Tongue (tissue), 2 donors: ENCODE data around the gene RSPH6A. TPM values are rescaled to one million over a fixed set of nuclear protein-coding genes. Genes with fewer than 3 reads are reported as not detected.

Experiments
- DNase-seq: peaks from one replicate; pipeline ENCODE4 v3.0.0-alpha.2; 2015
- total RNA-seq: library from RNA; depleted of rRNA; stranded (reverse); fragments of >200 nt; gene quantifications from one replicate; pipeline ENCODE4 v1.2.3, GENCODE V29; 2014

The RSPH6A gene
- not detected for total RNA-seq

DNA sequence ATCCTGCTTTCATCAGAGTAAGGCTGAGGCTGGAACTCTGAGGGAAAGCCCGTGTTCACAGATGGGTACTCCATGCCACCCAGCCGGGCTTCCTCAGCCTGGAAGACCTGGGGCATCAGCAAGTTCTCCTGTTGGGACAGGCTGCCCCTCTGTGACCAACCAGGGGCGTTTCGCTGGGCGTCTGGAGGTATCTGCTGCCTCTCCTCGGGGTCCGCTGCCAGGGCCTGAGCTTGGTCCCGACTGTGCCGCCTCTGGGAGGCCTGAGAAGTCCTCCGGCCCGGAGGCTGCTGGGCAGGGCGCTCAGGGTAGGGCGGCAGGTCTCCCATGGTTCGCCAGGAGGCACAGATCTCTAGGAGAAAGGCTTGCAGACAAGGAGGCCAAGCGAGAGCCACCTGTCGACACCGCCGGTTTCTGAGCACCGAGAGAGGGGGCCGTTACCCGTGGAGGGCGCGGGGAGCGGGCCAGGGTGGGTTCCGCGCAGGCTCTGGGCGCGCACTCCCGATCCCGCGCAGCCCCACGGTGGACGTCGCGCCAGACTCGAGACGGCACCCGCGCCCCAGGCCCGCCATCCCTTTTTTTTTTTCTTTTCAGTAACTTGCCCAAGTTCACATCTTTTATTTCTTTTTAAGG, at the start of gene RSPH6A:
TSS of gene RSPH6A (minus strand) at position 458 of the 630 bp plus-strand sequence. CDS start at position 326, 132 bp downstream.
- no peak for DNase-seq

DNA sequence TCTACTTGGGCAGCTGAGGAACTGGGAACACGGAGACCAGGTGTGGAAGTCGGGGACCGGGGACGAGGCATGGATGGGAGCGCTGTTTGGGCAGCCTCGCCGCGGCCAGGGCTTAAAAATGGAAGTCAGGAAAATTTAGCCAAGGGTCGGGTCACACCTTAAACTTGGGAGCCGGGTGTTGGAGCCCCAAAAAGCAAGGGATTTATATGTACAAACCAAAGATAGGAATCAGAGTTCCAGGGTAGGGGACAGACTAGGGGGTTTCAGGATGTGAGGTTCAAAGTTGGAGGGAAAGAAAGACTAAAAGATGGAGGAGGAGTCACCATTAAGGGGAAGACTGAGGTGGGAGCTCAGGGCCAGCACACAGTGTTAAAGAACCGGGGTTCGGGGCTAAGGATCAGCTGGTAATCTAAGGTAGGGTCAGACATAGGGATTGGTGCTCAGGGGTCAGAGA, 49.5 kb upstream of the RSPH6A start:
- DNase-seq = no peak

DNA sequence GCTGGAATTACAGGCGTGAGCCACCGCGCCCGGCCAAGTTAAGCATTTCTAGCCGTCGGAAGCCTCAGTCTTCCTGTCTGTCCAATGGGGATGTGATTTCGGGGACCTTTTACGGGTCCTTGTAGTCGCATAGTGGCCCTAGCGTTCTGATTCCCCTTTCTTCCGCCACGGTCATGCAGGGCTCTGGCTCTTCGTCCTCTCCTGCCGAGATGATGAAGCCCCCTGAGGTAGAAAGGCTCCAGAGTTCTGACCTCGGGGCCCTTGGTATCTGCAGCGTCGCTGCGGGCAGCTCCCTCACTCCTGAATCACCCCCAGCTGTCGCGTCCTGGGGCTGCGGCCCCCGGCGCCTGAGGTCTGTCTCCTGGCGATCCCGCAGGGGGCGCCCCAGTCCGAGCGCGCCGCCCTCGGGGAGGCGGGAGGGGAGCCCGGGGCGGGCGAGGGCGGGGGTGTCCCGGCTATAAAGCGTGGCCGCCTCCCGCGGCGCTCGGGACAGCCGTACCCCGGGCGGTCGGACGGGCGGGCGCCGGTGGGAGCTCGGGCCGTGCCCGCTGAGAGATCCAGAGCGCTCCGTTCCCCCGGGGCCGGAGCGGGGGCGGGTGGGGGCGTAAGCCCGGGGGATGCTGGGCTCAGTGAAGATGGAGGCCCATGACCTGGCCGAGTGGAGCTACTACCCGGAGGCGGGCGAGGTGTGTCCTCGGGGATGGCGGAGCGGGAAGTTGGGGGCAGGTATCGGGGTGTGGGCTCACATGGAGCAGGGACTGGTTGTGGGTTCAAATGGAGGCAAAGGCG, 48.9 kb upstream of the RSPH6A start, which contains the start of gene FOXA3:
TSS of gene FOXA3 (plus strand) at position 487 of the 789 bp plus-strand sequence. CDS start at position 618, 131 bp downstream.
- peak; percentile 24 for DNase-seq

DNA sequence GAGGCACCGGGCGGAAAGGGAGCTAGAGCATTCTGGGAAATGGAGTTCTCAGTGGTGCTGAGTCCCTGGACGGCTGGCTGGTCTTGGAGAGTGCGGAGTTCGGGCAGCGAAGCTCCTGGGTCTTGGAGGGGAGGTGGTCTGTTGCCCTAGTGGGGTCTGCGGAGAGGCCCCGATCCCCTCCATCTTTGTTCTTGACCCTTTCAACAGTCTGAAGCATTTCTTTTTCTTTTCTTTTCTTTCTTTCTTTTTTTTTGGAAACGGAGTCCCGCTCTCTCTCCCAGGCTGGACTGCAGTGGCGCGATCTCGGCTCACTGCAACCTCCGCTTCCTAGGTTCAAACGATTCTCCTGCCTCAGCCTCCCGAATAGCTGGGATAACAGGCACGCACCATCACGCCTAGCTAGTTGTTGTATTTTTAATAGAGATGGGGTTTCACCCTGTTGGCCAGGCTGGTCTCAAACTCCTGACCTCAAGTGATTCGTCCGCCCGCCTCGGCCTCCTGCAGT, 48.3 kb upstream of the RSPH6A start:
- DNase-seq = no peak

DNA sequence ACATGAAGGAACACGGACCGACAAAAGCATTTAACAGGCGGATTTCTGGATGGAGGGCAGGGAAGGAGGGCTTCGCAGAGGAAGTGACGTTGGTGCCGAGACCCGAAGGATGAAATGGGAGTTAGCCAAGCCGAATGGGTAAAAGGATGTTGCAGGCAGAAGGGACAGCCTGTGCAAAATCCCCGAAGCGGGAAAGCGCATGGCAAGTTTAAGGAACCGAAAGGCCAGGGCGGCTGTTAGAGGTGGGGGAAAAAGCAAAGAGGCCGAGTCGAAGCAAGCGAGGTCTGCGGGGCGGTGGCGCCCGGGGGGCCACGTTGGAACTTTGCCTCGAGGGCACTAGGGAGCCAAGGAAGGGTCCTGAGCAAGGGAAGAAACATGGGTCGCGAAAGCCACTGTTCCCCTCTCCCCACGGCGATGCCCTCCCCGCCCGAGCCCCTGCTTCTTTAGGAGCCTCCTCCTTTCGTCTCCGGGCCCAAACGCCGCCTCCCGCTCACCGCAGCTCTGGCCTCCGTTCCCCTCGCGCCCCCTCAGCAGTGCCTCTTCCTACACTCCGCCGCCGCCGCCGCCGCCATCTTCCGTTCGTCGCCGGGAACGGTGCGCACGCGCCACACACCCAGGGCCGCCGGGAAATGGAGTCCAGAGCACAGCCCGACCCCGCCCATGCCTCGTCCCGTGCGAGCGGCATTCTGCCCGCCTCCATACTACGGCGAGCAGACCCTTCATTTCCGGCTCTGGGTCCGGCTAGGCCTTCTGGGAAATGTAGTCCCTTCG, 47.6 kb upstream of the RSPH6A start, which contains the start of gene SYMPK:
TSS of gene SYMPK (minus strand) at position 584 of the 771 bp plus-strand sequence. CDS start 8,652 bp downstream, outside the sequence.
- peak; percentile 100 for DNase-seq

DNA sequence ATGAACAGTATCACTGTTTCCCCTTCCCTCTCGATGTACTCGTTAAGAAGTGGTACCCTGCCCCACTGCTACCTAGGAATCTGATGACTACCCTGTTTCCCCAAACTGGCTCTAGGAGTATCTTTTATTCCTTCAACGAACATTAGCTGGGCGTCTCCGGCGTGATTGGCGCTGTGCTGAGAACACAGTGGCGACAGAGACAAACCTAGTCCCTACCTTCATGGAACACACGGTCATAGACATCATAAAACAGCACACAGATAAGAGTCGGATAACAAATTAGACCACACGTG, 47.1 kb upstream of the RSPH6A start:
- DNase-seq = no peak

DNA sequence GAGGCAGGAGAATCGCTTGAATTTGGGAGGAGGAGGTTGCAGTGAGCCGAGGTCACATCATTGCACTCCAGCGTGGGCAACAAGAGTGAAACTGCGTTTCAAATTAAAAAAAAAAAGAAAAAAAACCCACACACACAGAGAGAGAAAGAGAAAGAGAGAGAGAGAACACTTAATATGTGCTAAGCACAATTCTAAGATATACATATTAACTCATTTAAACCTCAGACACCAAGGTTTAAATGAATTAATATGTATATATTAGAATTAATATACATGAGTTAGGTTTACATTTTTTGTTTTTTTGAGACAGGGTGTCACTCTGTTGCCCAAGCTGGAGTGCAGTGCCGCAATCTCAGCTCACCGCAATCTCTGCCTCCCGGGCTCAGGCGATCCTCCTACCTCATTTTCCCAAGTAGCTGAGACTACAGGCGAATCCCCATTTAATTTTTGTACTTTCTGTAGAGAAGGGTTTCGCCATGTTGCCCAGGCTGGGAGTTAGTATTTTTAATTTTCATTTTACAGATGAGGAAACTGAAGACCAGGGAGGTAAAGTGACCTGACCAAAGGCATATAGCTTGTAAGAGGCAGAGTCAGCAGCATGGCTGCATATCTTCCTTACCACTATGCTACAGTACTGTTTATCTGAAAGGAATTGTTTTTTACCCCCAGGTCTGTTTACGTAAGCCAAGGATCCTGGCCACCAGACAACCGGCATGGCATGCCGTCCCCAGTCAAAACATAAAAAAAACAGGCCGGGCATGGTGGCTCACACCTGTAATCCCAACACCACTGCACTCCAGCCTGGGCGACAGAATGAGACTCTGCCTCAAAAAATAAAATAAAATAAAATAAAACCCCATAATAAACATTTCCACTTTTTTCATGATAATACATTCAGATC, 45.5 kb upstream of the RSPH6A start:
- DNase-seq = no peak

DNA sequence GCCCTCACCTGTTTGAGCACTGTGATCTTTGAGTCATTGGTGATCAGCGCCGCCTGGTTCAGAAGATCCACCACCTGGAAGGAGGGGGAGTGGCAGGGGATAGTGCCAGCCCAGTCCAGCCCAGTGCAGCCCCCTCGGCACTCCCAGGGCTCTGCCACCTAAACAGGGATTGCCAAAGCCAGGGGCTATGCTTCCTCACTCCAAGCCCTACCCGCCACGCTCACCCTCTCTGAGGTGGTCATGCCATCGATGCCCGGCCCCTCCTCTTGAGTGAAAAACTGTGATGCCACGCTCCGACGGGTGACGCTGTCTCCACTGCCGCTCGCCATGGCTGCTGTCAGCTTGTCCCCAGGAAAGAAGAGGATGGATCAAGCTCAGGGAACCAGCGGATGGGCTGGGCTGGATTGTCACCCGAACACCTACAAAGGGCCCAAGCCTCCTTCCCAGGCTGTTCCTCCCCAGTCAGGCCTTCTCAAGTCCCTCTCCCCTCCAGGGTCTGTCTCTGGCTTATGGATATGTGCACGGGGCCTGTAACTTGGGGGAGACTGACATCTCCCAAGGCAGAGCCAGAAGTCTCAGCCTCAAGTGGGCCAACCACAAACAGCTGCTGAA, 39.2 kb upstream of the RSPH6A start:
- DNase-seq = no peak

DNA sequence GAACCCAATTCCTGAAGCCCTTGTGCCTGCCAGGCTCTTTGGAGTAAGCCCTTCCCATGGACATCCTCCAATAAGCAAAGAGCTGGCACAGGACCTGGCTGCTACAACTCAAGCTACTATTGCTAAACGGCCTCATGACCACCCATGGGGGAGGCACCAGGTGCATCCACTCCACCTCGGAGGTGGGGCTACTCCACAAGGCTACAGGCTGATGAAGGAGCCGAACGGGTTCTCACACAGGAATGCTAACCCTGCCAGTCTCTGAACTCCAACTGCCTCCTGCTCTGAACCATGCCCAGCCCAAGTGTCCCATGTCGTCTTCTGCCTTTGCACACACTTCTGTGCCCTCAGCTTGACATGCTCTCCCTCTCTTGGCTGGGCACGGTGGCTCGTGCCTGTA, 37.9 kb upstream of the RSPH6A start:
- DNase-seq = no peak

DNA sequence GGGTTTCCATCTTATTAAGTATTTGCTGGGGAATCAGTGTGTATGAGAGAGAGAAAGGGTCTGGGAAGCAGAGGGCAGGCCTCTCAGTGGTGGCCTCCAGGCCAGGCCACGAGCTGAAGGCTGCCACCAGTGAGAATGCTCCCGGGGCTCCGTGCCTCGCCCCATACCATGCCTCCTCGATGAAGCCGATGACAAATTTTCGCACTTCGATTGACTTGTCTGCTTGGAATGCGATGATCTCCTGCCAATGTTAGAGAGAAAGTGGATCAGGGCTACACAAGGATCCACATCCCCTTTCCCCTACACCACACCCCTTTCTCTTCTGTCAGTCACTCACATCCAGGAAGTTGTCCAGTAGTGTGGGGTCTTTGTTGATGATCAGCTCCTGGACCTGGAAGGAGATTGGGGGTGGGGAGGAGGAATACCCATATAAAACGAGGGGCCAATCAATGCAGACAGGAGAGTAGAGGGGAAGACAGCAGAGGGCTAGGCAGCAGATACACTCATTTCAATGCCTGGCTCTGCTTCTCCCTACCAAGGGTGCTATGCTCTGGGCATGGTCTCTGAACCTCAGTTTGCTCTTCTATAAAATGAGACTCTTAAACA, 37.1 kb upstream of the RSPH6A start:
- DNase-seq = no peak

DNA sequence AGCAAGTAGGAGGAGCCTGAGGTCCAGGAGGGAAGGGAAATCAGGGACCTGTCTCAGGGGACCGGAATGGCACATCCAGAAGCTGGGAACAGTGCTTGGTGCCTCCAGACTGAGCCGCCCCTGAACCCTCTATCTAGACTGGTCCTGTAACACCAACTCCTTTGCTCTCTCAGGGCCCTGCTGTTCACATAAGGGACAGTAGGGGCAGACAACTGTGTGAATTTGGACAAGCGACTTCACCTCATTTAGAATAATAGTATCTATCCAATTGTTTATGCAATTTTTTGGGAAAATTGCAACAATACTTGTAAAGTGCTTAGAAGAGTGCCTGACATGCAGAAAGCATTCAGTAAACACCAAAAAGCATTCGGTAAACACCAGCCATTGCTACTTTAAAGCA, 33.8 kb upstream of the RSPH6A start:
- no peak for DNase-seq

DNA sequence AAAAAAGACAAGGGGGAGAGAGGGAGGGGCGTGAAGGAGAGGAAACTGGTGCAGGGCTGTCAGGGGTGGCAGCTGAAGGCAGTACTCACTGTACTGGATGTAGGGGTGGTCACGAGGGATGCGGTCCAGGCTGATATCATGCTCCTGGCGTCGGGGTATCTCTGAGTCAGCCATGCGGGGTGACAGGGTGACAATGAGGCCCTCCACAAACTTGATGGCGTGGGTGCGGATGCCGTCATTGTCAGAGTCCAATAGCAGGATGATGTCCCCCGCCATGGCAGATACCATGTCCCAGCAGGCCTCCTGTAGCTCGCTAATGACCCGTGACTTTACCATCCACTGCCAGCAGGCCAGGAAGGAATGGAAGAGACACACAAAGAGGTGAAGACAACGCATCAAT, 32.6 kb upstream of the RSPH6A start:
- no peak for DNase-seq

DNA sequence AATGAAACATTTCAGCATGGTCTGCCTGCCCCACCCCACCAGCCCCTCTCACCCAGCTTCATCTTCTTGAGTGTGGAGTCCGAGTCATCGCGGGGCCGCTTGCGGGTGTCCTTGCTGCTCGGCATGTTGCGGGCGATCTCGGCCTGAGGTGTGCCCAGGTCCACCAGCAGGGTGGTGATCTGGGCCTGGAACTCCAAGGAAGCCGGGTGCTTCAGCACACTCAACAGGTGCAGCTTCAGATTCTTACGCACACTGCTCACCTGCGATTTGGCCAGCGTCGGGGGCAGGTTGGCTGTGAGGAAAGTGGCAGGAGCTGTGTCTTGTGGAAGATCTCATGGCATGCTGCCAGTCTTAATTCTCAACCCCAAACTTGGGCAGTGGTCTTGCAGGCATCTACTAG, 27.1 kb upstream of the RSPH6A start:
- DNase-seq = no peak

DNA sequence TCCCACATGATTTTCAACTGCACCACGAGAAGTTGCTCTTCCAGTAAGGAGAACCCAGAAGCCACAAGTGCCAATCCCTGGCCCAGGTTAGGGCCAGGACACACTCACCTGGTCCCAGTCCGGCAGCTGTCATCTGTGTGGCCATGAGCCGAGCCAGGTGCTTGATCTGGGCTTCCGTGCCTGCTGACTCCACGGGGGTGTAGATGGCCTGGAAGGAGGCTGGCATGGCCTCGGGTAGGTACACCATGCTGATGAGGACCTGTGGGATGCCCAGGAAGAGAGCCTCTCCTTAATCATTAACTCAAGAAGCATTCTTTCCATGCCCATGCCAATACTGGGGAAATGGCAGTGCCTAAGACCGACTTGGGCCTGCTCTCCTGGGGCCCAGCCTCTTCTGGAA, 19.9 kb upstream of the RSPH6A start:
- no peak for DNase-seq

DNA sequence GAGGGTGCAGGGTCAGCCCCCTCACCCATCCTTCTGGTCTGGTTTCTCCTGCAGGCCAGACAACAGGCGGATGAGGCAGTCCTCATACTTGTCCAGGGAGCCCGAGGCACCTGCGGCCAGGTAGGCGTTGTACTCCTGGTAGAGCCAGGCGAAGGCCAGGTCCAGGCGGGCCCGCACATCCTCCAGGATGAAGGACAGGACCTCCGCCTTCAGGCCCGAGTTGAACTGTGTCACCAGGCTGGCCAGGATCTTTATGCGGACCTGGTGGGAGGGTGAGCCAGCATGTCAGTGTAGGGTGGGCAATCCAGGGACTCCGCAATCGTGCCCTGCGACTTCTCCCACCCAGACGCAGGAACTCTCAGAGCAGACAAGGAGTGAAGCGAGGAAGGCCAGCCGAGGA, 13.8 kb upstream of the RSPH6A start:
- no peak for DNase-seq

DNA sequence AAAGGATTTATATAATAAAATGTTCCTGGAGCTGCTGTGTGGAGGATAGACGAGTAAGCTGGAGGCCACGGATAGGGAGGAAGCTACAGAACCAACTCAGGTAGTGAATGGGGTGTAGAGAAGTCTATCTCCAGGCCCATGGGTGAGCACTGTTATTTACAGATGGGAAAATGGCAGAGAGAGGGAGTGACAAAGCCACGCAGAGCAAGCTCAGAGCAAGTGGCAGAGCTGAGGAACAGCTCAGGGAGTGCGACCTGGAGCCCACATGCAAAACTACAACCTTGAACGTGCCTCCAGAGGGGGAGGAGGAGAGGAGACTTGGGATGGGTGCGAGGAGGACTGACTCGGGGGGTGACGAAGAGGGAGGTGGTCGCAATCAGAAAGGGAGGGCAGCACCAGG, 13.4 kb upstream of the RSPH6A start:
- DNase-seq = no peak

DNA sequence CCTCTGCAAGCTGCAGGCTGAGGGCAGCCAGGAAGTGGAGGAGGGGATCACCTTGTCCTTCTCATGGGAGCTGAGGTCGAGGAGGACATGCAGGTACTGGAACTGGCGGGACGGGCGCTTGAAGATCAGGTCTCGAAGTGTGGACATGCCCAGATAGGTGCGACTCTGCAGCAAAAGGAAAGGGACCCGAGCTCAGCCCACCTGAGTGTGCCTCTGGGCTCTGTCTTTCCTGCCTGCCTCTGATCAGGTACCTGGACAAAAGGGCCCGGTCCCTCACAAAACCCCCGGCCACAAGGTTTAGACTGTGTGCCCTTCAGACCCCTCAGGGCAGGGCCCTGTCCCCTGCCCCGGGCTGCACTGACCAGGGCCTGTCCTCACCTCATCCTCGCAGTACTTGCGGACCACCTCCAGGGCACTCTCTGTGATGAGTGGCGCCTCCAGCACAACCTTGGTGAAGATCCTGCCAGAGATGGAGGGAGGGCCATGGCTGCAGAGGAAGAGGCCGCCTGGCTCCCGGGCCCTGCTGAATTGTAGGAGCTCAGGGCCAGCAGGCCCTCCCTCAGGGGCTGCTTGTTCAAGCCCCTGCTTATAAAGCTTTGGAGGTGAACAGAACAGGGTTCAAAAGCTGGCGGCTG, 12.5 kb upstream of the RSPH6A start:
- DNase-seq = no peak

DNA sequence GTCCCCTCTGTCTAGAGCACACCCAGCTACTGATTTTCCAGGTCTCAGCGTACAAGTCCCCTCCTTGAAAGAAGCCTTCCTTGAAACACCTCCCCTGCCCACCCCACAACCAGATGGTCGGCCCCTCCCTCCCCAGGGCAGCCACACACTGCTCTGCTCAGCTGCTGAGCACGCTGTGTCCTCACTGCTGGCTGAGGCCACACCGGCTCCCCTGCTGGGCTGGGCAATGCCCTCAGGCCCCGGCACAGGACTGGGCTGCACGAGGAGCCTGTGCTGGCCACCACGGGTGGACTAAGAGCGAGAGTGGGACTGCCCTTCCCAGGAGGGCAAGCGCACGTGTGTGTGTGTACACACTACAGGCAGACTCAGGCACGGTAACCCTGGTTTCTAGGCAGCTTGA, 11.8 kb upstream of the RSPH6A start:
- DNase-seq = no peak

DNA sequence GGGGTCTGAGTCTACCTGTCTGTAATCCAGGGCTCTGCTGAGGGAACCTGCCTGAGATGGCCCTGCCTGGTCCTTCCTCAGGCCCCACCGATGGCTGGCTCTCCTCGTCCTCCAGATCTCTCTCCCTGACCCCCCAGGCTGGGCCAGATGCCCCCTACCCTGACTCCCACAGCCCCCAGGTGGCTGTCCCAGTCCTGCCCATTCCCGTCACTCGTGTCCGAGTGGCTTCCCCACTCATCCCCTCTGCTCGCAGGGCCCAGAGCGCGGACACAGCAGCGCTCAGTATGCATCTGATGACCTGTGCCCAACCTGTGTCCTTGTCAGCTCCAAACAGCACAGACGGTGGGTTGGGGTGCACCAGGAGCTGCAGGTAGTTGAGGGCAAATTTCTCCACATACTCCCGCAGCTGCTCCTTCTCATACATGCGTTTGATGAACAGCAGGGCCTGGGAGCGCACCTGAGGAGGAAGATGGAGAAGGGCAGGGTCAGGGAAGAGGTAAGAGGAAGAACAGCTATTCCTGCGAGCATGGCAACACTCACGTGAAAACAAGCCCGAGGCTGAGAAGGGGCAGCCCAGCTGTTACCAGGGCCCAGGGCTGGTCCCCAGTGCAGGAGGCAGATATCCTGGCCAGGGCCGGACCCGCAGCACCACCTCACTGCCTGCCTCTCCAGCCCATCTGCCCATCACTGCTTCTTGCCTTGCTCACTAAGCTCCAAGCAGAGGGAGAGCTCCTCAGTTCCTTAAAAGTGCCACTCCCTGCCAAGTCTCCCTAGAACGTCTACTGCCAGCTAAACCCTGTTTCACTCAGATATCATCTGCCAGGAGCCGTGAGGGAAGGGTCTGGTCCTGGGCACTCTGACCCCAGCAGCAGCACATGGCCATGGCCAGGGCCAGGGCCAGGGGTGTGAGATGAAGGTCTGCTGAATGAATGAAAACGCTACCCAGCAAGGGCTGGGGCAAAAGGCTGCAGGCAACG, 11.1 kb upstream of the RSPH6A start:
- DNase-seq = no peak
